NCI-H187 treated with DMSO at 0.1 percent for 48 hours (cell line): ENCODE measurements around the gene SDK1.

Experiments used
- DNase-seq: peaks from one replicate; lab custom pipeline; 2025; lab: John Stamatoyannopoulos, UW

SDK1 gene

DNA sequence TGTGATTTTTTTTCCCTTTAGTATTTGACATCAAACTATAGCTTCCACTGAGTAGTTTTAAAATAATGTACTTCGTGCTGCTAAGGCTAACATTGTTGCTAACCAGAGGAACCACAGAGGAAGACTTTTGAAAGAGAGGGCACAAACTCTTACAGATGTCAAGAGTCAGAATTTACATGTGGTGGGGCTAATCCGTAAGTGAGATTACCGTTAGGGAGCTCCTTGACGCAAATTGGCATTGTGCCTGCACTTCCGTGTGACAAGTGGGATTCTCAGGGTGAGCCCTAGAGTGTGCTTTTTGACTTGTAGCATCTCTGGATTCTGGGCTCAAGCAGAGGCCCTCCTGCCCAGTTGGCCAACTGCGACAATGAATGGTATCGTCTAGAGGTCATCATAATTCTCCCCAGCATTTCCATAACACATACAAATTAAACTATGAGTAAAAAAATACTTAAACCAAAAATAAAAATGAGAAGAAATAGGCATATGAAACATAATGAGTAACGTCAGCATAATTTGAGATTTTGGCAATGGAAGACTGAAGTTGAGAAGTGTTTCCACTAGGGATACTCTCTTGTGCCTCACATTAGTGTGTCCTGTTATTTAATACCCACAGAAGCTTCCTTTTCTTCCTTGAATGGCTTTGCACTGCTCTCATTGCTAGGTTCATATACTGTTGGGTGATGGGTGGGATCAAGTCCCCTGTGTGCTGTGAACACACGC is 164.0 kb downstream of the SDK1 start:
- no peak for DNase-seq

DNA sequence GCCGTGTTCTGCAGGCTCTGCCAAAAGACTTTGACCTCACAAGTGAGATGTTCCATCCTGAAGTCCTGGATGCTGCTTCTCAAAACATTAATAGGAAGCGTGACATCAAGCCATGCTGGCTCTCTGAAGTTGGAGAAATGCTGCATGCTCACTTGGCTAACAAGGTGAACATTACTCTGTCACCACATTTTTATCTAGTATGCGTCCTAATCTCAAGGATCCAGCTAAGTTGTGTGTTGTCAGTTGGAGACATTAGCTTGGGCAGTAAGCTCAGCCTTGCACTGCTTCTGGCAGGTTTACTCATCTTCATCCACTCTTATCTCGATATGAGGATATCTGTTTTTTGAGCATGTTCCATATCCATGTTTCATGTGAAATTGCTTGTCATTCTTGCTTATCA is 165.2 kb downstream of the SDK1 start:
- no peak for DNase-seq

DNA sequence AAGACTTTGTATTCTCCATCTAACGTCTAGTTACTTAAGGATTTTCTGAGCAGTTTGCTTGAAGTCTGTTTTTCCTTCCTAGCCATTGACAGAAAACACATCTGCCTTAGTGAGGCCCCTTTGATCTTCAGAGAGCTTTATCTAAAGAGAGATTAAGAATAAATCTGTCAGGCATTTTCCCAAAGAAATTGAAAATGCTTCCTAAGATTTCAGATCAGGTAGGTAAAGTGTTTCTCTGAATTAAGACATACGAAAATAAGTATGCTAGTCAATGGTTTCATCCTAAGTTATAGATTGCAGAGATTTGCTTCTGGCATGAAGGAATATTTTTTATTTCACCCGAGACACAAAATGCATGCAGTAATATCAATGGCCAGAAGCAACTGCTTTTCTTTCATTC is 168.6 kb downstream of the SDK1 start:
- no peak for DNase-seq

DNA sequence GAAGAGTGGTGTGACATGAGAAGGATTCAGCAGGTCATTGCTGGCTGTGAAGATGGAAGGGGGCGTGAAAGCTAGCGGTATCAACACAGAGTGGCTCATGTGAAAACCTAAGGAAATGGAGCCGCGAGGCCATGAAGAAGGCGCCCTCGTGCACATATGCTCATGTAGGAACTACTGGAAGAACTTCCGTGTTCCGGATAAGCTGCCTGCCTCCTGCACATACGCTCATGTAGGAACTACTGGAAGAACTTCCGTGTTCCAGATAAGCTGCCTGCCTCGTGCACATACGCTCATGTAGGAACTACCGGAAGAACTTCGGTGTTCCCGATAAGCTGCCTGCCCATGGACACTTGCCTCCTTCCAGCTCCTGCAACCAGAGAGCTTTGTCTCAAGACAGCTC is 179.1 kb downstream of the SDK1 start:
- DNase-seq = no peak

DNA sequence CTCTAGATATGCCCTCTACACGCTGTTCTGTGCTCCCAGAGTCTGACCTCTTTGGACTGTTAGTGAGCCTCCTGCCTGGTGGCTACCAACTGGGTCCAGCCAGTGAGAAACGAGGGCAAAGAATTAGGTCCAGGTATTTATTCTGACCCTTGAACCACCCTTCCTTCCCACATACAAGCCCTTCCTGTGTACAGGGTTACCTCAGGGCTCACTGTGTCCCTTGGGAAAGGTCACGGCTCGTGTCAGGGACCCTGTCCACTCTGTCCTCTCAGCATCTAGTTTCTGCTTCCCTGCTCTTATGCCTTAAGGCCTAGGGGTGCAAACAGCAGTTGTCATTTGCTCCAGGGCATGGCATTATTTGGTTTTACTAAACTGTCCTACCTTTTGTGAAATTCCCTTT is 180.4 kb downstream of the SDK1 start:
- DNase-seq = no peak

DNA sequence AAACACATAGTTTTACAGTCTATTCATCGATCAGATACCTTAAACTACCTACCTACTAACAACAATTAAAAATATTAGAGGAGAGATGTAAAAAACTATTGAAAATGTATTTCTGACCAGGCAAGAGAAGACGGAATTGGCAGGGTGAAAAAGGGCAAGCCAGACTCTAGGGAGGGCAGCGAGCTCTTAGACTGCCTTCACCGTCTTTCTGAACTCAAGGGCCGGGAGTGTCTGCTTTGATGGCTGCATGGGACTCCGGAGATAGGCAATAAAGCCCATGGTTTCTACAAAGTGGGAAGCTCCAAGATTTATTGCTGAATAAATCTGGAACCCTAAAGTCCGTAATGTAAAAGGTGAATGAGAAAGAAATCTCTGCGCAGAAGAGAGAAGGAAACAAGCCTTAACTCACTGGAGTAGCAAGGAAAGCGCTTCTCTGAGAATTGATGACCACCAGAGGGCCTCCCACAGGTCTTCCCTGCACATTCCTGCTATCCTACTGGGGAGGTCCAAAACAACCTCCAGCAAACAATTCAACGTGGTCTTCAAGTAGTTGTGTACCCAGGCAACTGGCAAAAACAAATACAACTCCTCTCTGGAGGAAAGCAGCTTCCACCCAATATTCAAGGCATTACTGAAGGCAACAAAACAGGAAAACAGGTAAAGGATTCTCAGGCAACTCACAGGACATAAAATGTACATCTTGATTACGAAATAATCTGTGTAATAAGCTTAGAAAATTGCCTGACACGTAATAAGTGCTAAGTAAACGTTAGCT is 181.3 kb downstream of the SDK1 start:
- no peak for DNase-seq

DNA sequence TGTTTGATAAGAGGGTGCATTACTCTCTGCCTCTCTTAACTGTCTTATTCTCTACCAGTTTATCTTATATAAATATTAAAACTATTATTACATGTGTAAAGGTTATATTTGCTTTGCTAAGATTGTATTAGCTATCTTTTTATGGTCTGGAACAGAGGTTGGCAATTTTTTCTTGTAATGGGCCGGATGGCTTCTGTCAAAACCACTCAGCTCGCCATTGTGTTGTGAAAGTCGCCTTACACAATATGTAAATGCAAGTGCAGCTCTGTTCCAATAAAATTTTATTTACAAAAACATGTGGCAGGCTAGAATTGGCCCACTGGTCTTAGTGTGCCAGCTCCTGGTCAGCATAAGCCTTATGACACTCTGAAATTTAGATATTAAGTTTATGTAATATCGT is 185.8 kb downstream of the SDK1 start:
- DNase-seq = no peak

DNA sequence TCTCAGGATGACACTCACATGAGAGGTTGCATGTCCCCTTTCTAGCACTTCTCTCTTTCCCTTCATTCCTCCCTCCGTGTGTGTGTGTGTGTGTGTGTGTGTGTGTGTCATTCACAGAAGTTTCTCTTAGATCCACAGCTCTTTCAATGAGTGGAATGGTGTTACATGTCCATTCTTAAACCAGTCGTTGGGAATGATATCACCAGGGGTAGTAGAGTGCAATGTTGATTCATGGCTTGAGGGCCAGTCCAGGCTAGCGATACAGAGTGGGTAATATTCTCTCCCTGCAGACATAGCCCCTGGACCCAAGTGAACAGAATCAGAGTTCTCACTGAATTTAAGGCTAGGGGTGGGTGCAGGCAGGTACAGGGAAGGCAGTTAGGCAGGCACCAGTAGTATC is 187.8 kb downstream of the SDK1 start:
- DNase-seq = no peak

DNA sequence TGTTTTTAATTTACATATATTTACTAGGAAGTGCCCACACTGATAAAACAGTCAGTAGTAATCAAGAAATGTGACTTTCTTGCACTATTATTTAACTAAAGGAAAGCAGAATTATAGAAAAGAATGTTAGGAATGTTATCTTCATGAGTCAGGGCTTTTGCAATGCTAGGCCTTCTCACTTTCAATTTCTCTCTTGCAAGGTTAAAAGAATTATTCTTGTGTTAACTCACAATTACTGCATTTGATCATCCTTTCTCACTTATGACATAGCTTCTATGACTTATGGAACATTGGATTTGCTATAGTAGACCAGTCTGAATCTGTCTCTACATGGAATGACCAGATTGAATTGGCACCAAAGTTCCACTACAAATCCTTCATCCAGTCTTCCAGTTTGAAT is 192.4 kb downstream of the SDK1 start:
- no peak for DNase-seq

DNA sequence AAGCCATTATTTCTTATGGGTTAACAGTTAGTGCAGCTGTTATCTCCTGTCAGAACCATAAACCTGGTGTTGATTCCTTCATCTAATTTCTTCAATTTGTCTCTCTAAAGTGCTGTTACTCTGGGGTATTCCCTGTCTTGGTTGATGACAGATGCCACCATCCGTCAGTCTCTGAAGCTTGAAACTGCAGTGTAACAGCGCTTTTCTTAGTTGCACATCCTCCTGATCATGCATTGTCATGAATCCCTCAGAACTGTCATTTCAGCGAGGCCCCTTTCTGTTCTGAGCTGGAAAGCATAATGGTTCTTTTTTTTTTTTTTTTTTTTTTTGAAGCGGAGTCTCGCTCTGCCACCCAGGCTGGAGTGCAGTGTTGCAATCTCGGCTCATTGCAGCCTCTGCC is 193.9 kb downstream of the SDK1 start:
- DNase-seq = no peak

DNA sequence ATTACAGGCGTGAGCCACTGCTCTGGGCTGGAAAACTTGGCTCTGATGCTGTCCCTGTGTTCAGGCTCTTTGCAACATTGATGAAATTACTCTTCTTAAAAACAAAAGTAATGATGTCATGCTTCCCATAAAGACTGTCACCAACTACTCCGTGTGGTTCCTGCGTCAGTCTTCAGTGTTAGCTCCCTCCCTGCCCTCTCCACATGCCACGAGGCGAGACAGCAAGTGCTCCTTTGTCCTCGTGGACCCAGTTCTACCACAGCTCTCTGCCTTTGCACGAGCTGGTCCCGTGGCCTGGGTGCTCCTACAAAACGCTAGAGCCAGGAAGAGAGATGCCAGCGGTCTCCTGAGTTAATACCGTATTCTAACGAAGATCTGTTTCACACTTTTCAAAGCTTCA is 194.5 kb downstream of the SDK1 start:
- no peak for DNase-seq

DNA sequence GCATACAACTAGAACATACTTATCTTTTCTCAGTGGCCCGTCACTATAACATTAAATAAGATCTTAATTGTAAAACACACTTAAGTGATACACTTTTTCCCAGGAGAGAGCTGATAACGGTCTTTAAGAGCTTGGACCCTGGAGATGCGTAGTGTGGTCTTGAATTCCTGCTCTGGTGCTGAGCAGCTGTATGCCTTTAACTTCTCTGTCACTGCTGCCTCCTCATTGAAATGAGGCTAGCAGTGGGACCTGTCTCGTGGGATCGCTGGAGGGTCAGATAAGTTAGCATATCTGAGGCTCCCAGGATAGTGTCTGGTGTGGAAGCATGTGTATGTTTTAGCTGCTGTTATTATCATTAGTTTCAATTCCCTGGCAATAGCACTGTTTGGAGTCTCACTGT is 194.9 kb downstream of the SDK1 start:
- no peak for DNase-seq

DNA sequence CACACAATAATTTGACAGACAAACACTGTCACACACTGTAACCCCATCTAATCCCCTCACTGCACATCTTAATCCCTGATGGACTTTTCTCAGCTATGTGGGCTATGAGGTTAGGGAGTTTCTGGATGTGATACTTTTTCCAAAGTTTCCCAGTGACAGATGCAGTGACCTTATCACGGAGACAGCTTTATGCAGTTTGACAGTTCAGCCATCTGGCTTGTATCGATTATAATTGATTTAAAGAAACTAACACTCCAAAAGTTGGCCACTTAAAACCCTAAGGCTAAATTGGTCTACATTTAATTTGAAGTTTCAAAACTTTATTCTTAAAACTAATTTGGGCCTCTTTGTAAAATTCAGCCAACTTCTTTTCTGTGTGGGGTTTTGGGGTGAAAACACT is 196.7 kb downstream of the SDK1 start:
- no peak for DNase-seq

DNA sequence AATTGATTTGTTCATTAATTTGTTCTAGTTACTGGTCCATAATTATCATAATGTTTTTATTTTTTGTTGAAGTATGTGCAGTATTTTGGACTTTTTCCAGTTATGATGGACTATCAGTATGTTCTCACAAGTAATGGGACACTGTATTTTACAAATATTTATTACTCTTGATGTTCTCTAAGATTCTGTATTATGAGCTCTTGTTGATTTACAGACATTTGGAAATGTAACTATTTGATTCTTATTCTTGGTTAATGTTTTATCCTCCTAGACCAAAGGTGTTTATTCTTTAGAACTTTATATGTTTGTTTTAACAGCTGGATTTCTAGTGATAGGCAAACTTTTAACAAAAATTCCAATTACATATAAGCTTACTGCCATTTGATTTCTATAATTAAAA is 200.6 kb downstream of the SDK1 start:
- no peak for DNase-seq

DNA sequence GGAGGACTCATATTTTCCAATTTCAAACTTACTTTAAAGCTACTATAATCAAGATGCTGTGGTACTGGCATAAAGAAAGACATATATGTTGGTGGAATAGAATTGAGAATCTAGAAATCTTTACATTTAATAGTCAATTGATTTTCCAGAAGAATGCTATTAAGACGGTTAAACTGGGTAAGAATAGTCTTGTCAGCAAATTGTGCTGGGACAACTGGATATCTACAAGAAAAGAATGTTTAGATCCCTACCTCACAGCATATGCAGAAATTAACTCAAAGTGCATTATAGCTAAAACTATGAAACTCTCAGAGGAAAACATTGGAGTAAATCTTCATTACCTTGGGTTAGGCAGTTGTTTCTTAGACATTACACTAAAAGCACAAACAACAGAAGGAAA is 203.3 kb downstream of the SDK1 start:
- DNase-seq = no peak

DNA sequence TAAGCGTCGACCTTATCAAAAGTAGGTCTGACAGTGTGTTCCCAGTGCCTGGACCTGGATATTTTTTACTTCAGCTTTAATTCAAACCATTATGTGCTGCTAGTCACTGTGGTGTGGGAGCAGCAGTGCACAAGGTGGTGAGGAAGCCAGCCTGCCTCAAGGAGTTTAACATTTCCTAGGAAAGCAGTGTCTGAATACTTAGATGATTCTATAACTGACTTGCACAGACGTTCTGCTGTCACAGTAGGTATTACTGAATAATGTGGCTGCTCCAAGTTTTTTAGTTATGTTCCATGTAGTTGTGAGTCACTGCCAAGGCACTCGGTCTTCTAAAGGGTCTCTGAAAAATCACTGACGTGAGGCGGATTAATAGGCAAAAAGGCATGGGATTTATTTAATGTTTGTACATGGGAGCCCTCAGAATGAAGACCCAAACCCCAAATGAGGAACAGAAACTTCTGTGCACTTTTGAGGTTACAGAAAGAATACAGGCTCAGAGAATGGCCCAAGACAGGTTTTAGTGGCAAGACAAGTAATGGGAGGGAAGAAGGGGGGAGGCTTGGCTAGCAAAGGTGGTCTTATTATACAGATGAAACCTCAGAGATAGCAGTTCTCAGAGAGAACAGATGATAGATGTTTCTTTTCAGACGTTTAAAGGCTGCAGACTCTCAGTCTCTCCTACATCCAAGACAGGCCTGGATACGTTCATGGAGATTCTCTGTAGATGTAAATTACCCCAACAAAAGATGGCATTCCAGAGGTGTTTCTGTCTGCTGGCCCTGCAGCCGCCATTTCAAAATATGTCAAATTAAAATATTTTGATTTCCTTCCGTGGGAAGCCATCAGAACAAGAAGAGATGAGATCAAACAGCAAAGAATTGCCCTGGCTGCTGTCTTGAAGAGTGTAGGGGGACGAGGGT is 209.3 kb downstream of the SDK1 start:
- DNase-seq = no peak

DNA sequence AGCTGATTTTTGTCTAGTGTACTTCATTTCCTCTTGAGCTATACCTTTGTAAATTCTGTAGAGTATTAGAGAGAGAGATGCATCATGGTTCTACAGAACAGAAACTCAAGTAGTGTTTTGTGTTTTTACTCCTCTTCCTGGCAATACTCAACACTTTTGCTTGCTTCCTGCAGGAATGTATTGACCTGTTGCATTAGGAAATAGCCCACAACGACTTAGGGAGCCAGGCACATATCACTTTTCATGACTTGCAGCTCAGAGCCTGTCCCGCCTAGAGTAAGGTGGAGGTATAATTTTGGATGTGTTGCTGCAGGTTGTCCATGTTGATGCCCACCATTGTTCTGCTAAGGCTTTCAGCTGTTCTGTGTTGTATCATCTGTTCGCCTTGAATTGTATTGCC is 216.3 kb downstream of the SDK1 start:
- no peak for DNase-seq

DNA sequence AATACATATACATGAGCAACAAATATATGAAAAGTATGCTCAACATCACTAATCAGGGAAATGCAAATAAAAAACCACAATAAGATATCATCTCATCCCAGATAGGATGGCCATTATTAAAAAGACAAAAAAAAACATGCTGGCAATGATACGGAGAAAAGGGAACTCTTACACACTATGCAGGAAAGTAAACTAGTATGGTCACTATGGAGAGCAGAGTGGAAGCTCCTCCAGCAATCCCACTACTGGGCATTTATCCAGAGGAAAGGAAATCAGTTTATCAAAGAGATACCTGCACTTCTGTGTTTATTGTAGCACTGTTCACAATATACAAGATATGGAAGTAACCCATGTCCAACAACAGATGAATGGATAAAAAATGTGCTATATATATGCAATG is 217.5 kb downstream of the SDK1 start:
- DNase-seq = no peak

DNA sequence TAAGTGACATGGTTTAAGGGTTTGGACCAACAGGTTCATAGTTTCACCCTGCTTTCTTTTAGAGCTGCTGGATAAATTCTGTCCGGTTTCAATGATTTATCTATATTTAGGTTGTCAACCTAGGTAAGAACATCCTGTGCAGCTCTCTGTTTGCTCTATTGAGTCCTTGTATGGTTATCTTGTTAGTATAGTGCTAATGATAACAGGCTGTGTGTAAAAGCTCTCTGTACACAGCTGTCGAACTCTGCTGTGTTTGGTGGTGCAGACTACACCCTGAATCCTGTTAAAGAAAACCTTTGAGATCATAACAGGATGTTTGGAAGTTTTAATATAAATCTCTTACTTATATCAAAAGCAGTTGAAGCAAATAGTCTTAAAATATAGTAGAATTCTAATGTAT is 219.2 kb downstream of the SDK1 start:
- no peak for DNase-seq

DNA sequence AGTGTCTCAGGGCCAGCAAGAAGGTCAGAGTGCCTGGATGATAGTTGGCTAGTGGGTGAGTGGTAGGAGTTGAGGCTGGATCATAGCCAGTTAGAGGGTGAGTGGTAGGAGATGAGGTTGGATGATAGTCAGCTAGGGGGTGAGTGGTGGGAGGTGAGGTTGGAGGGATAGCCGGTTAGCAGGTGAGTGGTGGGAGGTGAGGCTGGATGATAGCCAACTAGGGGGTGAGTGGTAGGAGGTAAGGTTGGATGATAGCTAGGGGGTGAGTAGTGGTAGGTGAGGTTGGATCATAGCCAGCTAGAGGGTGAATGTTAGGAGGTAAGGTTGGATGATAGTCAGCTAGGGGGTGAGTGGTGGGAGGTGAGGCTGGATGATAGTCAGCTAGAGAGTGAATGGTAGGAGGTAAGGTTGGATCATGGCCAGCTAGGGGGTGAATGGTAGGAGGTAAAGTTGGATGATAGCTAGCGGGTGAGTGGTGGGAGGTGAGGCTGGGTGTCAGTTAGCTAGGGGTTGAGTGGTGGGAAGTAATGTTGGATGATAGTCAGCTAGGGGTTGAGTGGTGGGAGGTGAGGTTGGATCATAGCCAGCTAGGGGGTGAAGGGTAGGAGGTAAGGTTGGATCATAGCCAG is 226.6 kb downstream of the SDK1 start:
- no peak for DNase-seq

DNA sequence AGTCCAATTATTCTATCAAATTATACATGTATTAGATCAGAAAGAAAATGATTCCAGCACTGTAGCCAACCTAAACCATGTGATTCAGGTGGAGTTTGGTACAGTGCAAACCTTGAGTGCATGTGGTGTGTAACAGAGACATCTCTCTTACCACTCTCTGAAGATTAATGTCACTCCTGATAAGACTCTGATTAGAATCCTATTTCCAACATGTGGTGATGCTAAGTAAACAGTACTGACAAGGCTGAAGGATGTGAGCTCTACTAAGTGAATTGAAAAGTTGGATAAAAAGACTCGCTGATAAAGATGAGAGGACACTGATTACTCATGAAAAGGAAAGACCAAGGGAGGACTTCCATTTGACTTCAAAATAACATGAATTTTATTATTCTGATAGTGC is 232.0 kb downstream of the SDK1 start:
- no peak for DNase-seq

DNA sequence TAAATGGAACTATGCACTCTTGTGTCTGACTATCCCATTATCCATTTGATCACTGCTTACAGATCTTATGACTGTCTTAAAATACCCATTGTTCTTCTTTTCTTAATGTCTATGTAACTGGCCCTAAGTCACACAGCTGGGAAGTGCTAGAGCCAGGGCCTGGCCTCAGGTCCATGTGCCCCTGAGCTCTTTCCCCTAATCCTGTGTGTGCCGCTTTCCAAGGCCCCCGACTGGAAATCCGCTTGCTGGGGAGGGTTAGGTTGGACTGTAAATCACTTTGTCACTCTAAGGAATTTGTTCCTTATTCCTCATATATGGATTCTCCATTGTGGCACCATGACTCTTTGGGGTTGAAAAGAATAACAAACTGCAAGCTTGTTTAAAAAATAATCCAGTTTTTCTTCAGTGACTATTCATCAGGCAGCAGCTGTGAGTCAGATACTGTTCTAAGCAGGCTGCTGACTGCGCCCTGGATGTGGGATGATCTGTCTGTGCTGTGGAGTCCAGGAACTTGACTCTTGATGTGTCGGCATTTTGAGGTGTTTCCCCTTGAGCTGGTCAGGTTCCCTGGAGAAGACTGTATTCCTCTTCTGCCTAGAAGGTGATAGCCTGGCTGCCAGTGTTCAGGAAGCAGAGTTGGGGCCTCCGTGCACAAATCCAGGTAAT is 236.3 kb downstream of the SDK1 start:
- no peak for DNase-seq
